ENCODE results near the gene MIDN.

MIDN gene

DNA sequence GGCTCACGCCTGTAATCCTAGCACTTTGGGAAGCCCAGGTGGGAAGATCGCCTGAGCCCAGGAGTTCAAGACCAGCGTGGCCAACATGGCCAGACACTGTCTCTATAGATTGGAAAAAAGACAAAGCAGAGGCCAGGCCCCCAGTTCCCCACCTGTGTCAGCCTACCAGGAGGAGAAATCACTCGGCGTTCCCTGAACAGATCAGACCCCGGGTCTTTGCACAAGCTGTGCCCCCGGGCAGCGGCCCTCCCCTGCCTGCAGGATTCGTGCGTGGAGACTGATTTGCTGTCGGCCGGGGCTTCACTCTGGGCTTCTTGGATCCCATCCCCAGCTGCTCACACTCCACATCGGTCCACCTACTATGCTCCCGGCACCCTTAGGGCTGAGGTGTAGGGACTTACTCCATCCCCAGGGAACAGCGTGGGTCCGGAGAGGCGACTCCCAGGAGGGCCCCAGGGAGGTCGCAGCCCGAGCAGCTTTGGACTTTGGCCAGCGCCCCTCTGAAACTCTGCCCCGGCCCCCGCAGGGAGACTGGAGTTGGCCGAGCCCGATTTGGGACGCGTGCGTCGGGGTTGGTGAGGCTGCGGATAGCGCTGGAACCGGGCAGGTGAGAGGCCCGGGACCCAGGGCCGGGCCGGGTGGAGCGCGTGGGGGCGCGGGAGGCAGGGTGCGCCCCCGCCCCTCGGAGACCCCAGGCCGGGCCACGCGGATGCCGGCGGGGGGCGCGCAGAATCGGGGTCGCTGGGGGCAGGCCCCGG is 36.8 kb downstream of the MIDN start:
- H3K4me3 ChIP-seq (ENCODE audit: low read depth, low read length) = no peak overlapping the region
- in situ Hi-C loops (cut with HindIII; ENCODE audit: low sequenced_read_pairs) = loop anchor here (5.0 kb wide), 2 partner anchors 37 to 127 kb away; no protein-coding TSS in a partner anchor
- no peak for DNase-seq (ENCODE audit: low read depth)
- TF ChIP-seq, protein P1, sequence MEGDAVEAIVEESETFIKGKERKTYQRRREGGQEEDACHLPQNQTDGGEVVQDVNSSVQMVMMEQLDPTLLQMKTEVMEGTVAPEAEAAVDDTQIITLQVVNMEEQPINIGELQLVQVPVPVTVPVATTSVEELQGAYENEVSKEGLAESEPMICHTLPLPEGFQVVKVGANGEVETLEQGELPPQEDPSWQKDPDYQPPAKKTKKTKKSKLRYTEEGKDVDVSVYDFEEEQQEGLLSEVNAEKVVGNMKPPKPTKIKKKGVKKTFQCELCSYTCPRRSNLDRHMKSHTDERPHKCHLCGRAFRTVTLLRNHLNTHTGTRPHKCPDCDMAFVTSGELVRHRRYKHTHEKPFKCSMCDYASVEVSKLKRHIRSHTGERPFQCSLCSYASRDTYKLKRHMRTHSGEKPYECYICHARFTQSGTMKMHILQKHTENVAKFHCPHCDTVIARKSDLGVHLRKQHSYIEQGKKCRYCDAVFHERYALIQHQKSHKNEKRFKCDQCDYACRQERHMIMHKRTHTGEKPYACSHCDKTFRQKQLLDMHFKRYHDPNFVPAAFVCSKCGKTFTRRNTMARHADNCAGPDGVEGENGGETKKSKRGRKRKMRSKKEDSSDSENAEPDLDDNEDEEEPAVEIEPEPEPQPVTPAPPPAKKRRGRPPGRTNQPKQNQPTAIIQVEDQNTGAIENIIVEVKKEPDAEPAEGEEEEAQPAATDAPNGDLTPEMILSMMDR (IDR thresholded peaks at IDR 0.05; ENCODE audit: low read depth, low read length, missing control alignments) = no peak

DNA sequence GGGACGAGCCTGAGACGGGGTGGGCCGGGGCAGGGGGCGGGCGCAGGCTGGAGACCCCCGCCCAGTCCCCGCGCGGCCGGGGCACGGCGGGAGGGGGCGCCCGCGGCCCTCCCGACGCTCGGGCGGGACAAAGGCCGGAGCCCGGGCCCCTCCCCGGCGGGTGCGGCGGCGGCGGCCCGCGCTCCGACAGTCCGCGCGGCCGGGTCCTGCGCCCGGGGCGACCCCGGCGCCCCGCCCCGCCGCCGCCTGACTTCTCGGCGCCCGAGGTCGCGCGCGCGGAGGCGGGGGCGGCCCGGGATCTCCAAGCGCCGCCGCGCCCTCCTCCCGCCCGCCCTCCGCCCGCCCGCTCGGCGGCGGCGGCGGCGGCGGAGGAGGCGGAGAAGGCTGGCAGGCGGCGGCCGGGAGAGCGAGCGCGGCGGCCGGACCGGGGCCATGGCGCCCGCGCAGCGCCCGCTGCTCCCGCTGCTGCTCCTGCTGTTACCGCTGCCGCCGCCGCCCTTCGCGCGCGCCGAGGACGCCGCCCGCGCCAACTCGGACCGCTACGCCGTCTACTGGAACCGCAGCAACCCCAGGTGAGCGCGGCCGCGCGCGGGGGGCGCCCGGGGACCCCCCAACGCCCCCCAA is 37.5 kb downstream of the MIDN start, which contains the start of gene EFNA2:
TSS of gene EFNA2 (plus strand) at position 137 of the 624 bp plus-strand sequence. CDS start at position 433, 296 bp downstream.
- TF ChIP-seq, protein P1 (IDR thresholded peaks at IDR 0.05; ENCODE audit: low read depth, low read length, missing control alignments) = no peak
- peak within 1 kb of the TSS; percentile 30 for H3K4me3 ChIP-seq (ENCODE audit: low read depth, low read length)
- no peak for DNase-seq (ENCODE audit: low read depth)
- in situ Hi-C loops (cut with HindIII; ENCODE audit: low sequenced_read_pairs) = no loop called here

DNA sequence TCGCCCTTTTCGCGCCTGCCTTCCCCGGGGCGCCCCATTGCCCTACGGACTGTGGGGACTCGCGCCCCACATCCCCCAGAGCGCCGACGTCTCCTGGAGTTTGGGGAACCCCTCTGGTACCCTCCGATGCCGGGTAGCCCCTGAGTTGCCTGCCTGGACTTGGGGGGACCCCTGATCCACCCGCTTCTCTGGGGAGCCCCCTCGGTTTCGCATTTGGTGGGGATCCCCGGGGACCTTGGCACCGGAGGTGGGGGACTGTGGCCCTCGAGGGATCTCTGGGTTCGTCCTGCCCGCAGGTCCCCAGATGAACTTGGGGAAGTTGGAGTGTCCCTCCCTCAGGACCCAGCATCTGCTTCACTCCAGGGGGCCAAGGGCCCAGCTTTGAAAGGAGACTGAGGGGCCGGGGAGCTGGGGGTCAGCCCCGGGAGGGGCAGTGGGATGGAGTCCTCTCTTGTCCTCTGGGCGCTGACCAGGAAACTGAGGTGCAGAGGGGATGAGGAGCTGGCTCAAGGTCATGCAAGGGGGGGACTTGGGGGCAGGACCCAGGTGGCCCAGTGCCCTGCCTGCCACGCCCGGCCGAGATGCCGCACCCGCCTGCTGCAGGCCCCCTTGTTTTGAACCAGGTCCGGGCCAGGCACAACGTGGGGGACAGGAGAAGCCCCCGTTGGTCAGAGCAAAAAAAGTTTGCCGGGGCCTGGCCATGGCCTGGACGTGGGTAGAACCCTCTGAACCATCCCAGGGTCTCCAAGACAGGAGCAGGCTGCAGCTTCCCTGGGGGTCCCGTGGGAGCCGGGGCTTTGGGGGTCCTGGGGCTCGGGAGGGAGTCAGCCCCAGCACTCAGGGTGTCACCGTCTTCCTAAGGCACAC is 38.3 kb downstream of the MIDN start:
- H3K4me3 ChIP-seq (ENCODE audit: low read depth, low read length) = peak overlapping the region; percentile 30
- TF ChIP-seq, protein P1 (IDR thresholded peaks at IDR 0.05; ENCODE audit: low read depth, low read length, missing control alignments) = no peak
- DNase-seq (ENCODE audit: low read depth) = no peak
- in situ Hi-C loops (cut with HindIII; ENCODE audit: low sequenced_read_pairs) = no loop called here

DNA sequence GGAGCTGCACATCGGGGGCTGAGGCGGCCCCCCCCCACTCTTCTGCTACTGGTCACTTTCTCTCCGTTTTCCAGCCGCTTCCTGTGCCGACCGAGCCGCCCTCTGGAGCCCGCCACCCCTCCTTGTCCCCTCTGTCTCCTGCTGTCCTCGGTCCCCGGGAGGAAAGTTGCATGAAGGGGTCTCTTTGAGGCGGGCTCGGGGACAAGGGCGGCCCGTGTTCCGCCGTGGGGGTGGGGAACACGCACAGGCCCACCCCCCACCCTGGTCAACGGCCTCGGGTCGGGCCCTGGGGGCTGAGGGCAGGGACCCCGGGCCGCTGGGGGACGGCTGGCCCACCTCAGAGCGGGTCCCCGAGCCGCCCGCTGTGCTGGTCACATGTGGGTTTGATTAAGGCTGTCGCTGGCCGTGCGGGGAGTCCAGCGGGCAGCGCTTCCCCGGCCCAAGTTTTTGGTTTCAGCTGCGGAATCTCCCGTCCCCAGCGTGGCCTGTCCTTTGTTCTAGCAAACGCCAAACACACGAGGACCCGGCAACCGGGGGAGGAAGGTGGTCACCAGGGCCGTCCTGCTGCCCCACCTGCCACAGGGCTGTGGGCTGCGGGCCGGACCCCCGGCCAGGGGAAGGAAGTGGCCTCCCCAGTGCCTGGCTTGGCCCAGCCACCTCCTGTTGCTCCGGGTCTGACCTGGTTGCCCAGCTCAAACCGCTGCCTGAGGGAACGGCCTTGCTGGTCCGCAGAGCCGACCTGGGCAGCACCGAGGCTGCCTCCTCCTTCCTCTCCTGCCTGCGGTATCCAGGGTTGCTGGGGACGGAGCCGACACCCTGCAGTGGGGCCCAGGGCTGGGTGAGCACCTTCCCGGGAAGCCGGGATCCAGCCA is 39.2 kb downstream of the MIDN start:
- TF ChIP-seq, protein P1 (IDR thresholded peaks at IDR 0.05; ENCODE audit: low read depth, low read length, missing control alignments) = no peak

GRCh38 chr19:1288226-1288612 is 39.8 kb downstream of the MIDN start:
- TF ChIP-seq, protein P1 (IDR thresholded peaks at IDR 0.05; ENCODE audit: low read depth, low read length, missing control alignments) = no peak
- in situ Hi-C loops (cut with HindIII; ENCODE audit: low sequenced_read_pairs) = no loop called here
- H3K4me3 ChIP-seq (ENCODE audit: low read depth, low read length) = no peak overlapping the region

More for the DNA sequence above, 39.2 kb downstream of the MIDN start:
- in situ Hi-C loops (cut with HindIII; ENCODE audit: low sequenced_read_pairs) = no loop called here
- DNase-seq (ENCODE audit: low read depth) = no peak
- H3K4me3 ChIP-seq (ENCODE audit: low read depth, low read length) = no peak overlapping the region

More at GRCh38 chr19:1288226-1288612, 39.8 kb downstream of the MIDN start:
- DNase-seq (ENCODE audit: low read depth) = no peak

Measured in astrocyte of the cerebellum (primary cell).